OCI-LY3 (cell line): ENCODE data around the gene CHST15.

Experiments used
- EZH2phosphoT487 ChIP-seq: fragments of 200-600 bp; shearing (Covaris generic); IDR thresholded peaks from 2 replicates; pipeline ENCODE4 v1.6.1; 2018; ENCODE audit warnings: antibody characterized with exemption, mixed run types, low read depth
- TF ChIP-seq, protein P1 (sequence below): fragments of 200-600, 300-600 bp; sonication (generic); IDR thresholded peaks from 2 replicates; pipeline ENCODE4 v1.5.1; 2014; ENCODE audit warnings: antibody characterized with exemption, low read length, low read depth

DNA sequence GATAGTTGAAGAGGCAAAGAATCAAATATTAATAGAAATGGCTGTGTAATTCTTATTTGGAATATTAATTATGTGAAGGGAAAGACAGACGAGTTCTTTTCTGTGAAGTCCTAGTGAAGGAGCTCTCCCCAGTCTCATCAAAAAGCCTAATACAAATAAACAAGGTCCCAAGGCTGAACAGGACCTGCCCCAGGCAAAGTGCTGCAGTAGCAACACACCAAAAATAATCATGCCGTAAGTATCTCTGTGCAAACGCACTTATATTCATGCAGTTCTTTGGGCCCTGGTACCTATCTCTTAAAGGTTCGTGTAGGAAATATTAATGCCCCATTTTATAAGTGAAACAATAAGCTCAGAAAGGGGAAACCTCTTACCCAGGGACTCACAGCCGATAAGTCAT, 12.2 kb upstream of the CHST15 start:
- TF ChIP-seq, protein P1, sequence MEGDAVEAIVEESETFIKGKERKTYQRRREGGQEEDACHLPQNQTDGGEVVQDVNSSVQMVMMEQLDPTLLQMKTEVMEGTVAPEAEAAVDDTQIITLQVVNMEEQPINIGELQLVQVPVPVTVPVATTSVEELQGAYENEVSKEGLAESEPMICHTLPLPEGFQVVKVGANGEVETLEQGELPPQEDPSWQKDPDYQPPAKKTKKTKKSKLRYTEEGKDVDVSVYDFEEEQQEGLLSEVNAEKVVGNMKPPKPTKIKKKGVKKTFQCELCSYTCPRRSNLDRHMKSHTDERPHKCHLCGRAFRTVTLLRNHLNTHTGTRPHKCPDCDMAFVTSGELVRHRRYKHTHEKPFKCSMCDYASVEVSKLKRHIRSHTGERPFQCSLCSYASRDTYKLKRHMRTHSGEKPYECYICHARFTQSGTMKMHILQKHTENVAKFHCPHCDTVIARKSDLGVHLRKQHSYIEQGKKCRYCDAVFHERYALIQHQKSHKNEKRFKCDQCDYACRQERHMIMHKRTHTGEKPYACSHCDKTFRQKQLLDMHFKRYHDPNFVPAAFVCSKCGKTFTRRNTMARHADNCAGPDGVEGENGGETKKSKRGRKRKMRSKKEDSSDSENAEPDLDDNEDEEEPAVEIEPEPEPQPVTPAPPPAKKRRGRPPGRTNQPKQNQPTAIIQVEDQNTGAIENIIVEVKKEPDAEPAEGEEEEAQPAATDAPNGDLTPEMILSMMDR: no peak
- no peak for TF ChIP-seq EZH2phosphoT487
